NCI-H748 (cell line): ENCODE measurements around the gene PCMT1.
A peak's percentile ranks its signal among the peaks of the same experiment; 100 is the strongest.
"Not testable (repeated sequence)": the region's sequence is repeated elsewhere in the genome, so short reads cannot be mapped to it uniquely, and the experiment has no call there.

ENCODE experiments used
- DNase-seq: peaks from one replicate; lab custom pipeline; 2025; ENCODE audit not compliant: unreplicated experiment; lab: John Stamatoyannopoulos, UW

PCMT1 gene

DNA sequence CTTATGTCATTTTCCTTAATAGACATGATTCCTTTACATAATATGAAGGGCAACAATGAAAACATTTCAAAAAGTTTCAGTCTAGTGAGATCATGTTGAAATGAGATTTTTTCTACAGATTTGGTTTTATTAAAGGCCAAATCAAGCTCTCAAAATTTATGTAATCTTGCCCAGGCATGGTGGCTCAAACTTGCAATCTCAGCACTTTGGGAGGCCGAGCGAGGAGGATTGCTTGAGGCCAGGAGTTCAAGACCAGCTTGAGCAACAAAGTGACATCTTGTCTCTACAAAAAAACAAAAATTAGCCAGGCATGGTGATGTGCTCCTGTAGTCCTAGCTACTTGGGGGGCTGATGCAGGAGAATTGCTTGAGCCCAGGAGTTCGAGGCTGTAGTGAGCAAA, 63.8 kb downstream of the PCMT1 start:
- DNase-seq = no peak

DNA sequence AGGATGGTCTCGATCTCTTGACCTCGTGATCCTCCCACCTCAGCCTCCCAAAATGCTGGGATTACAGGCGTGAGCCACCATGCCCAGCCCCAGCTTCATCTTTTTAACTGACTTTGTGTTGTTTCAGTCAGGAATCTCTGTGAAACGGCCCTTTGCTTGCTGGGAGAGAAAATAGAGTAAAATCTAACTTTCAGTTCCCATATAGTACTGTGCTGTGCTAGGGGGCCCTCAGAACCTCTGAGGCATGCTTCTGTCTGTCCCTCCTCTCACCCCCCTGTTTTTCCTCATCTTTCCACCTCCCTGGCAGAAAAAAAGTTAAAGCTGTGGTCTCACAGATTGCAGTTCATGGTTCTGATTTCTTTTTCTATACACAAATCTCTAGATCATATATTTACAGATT, 66.2 kb downstream of the PCMT1 start:
- no peak for DNase-seq

DNA sequence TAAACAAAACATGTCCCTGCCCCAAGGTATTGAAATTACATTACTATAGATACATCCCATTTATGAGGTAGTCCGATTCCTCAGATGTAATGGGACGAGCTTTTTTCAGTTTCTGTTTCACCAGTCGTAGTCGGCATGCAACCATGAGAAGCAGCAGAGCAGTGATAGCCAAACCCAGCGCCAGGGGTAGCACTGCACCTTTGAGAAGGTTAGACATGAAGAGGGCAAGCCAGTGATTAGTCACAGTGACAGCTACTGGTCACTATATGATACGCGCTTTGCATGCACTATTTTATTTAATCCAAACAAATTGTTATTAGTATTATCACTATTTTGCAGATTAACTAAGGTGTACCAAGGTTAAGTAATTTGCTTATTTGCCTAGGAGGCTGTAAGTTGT, 71.0 kb downstream of the PCMT1 start:
- DNase-seq = no peak

- DNase-seq = no peak
These were observed 72.0 kb downstream of the PCMT1 start for GRCh38 chr6:149821492-149821891.

DNA sequence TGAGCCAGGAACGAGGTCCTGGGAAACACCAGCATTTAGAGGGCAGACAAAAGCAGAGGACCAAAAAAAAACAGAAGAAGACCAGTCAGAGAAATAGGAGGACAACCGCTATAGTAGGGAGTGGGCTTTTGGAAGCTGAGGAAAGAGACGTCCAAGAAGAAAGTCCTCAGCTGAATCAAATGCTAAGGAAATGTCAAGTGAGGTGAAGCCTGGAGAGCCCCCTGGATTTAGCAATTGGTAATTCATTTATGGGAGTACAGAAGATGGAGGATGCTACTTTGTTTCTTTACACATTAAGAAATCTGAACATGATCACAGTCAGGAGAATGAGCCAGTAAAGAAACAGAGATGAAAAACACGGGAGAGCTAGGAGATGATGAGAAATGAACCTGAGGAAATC, 73.5 kb downstream of the PCMT1 start:
- no peak for DNase-seq

DNA sequence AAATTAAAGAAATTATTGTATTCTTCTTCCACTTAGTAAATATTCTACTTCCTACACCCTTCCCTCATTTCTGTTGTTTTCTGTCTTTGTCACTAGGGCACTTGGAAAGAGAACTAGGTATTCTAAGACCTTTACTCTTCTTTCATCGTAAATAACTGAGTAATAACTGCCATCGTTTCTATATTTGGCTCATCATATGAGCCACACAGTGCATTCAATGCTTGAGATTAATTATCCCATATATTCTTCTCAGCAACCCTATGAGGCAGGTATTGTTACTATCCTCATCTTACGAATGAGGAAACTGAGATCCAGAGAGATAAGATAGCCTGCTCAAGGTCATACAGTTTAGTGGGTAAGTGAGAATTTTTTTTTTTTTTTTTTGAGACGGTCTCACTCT, 75.8 kb downstream of the PCMT1 start:
- DNase-seq = no peak

- no peak for DNase-seq
These were observed 81.3 kb downstream of the PCMT1 start for GRCh38 chr6:149830731-149831307.

DNA sequence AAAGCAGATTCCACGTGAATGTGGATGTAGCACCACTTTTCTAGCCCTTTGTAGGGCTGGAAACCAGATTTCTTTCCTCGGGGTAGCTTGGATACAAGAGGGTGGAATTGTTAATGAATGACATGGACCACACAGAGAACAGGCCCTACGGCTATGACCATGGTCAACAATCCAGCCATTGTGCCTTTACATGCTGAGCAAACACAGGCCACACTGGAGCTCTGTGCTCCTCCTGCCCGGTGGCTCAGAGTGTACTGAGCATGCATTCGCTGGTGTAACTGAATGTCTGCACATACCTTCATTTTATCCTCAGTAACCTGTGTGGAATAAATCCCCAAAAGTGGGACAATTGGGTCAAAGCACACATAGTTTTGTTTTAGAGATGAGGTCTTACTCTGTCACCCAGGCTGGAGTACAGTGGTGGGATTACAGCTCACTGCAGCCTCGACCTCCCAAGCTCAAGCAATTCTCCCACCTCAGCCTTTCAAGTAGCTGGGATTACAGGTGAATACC, 81.8 kb downstream of the PCMT1 start:
- DNase-seq = no peak

DNA sequence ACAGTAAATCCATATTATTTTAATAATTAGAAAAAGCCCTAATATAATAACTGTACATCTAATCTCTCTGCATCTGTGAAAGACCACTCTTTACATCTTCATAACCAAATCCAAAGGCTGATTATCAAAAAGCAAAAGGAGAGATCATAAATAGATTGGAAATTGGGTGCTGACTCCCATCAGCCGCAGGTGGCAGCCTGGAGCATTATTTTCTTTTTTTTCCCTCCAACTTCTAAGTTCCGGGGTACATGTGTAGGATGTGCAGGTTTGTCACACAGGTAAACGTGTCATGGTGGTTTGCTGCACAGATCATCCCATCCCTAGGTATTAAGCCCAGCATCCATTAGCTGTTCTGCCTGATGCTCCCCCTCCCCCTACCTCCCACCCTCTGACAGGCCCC, 84.1 kb downstream of the PCMT1 start:
- DNase-seq = no peak

DNA sequence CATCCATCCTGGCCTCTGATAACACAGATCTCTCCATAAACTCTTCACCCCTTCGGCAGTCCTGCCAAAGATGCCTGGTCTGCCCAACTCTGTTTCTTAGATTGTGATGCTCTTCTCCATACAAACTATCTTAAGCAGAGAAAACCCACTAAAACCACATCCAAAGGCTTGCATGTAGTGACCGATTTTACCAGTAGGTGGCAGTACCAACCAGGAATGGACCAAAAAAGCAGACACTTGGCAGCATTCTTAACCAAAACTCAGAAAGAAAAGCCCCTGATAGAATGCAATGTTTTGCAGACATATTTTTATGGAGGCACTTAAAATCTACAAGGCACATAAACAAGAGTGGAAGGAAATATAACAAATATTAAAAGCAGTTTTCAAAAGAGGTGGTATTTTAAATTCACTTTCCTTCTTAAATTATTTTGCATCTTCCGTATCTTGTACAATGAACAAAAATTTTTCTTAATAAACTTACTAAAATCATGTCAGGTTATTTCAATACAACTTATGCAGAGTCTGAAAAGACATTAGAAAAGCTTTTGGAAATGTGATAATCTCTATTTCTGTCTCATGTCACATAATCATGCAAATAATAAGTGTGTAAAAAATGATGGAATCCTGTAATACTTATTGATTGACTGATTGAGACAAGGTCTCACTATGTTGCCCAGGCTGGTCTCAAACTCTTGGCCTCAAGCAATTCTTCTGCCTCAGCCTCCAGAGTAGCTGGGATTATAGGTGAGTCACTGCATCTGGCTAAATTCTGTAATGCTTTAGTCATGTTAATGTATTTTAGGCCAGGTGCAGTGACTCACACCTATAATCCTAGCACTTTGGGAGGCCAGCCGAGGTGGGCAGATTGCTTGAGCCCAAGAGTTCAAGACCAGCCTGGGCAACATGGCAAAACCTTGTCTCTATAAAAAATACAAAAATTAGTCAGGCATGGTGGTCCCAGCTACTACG, 85.3 kb downstream of the PCMT1 start:
- DNase-seq = peak; percentile 52

DNA sequence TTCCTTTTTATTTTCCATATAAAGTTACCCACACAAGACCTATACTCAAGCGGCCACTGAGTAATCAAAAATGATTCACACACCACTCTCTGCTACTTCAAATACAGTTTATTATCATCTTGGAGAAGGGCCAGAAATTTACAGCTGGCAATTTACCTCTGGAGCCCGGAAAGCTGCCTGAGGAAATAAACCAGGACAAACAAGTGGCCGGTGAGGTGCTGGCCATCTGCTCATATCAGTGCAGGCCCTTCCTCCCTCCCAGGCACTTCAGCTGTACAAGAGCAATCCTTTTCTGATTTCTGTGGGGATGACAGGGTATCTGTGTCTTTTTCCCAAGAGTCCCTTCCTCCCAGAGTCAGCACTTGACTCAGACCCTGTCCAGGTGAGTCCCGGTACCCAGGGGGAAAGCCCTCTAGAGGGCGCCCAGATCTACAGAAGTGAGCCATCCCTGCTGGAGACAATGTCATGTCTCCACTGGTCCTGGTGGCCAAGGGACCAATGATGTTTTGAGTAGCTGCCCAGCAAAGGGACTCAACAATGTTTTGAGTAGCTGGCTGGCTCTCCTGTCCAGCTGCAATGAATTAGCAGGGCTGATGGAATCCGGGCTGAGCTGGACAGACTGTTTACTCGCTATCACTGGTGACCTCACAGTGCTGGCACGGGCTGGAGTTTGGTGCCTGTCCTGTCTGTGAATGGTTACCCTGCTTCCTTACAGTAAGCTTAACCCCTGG, 91.0 kb downstream of the PCMT1 start:
- peak; percentile 98 for DNase-seq

- peak; percentile 63 for DNase-seq
These were observed 92.8 kb downstream of the PCMT1 start for GRCh38 chr6:149842331-149842730.

GRCh38 chr6:149843051-149843633, 93.6 kb downstream of the PCMT1 start:
- DNase-seq = no peak

GRCh38 chr6:149844036-149844435, 94.5 kb downstream of the PCMT1 start:
- DNase-seq = not testable (repeated sequence)

DNA sequence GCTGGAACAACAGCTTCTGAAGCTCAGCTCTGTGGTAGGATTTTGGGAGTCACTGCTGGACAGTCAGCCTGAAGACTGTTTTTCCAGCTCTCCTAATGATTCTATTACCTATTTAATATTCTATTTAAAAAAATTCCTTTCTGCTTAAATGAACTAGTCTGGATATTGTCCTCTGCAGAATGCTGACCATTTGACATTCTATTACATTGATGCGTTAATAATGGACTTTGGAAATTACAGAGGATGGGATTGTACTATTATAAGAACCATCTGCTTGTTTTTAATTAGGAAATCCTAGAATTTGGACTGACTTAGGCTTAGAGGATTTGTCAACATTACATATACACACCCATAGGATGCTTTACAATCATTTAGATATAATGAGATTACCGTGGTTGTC, 94.9 kb downstream of the PCMT1 start:
- no peak for DNase-seq

DNA sequence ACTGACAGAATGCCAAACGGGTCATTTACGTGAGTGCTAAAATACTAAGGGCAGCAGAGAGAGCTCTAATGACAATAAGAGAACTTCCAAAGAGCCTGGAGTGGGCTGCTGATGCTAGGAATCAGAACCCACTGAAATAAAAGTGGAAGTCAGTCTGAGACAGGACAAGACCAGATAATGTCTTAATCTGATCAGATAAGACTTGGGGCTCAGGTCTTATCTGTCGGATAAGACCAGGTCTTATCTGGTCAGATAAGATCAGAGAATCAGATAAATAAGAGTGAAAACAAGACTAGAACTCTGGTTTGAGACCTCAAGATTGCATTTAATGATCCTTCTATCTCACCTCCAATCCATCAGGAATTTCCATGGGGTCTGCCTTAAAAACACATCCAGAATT, 96.0 kb downstream of the PCMT1 start:
- no peak for DNase-seq

GRCh38 chr6:149846321-149846720, 96.8 kb downstream of the PCMT1 start:
- DNase-seq = no peak

DNA sequence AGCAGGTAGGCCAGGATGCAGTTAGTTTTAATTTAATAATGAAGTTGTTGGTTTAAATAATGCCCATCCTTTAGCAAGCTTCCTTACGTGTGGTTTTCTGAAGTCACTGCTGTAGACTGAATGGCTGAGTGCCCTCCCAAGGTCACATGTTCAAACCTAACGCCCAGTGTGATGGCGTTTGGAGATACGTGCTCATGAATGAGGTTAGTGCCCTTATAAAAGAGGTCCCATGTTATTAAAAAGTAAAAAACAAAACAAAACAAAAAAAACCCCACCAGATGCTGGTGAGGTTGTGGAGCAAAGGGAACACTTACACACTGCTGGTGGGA, 98.4 kb downstream of the PCMT1 start:
- no peak for DNase-seq

DNA sequence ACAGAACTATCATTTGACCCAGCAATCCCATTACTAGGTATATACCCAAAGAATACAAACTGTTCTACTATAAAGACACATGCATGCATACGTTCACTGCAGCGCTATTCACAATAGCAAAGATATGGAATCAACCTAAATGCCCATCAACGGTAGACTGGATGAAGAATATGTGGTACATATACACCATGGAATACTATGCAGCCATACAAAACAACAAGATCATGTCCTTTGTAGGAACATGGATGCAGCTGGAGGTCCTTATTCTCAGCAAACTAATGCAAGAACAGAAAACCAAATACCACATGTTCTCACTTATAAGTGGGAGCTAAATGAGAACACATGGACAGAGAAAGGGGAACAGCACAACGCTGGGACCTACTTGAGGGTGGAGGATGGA, 98.8 kb downstream of the PCMT1 start:
- DNase-seq = not testable (repeated sequence)

- no peak for DNase-seq
These were observed 102.0 kb downstream of the PCMT1 start for GRCh38 chr6:149851461-149852110.

GRCh38 chr6:149852180-149852579, 102.6 kb downstream of the PCMT1 start:
- DNase-seq = no peak
